NCI-H146 (cell line): ENCODE measurements around the gene BRME1.

Experiments
- DNase-seq: peaks from one replicate; lab custom pipeline; 2025; lab: John Stamatoyannopoulos, UW

Gene BRME1

DNA sequence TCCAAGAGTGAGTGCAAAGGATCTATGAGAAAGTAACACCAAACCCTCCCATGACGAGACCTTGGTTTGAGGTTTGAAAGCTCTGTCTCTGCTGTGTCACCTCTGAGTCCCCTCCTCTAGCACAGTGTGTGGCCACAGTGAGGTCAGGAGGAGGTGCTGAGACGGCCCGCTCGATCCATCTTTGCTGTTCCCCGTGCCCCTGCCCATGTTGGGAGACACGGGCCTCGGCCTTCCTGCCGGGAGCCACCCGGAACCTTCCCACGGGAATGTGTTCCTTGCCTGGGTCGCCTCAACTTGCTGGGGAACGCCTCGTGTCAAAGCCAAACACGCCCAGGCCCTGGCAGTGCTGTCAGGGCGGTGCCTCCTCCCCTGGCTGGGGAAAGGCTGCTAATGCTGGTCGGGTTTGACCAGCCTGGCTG is 18.9 kb downstream of the BRME1 start:
- DNase-seq: no peak

DNA sequence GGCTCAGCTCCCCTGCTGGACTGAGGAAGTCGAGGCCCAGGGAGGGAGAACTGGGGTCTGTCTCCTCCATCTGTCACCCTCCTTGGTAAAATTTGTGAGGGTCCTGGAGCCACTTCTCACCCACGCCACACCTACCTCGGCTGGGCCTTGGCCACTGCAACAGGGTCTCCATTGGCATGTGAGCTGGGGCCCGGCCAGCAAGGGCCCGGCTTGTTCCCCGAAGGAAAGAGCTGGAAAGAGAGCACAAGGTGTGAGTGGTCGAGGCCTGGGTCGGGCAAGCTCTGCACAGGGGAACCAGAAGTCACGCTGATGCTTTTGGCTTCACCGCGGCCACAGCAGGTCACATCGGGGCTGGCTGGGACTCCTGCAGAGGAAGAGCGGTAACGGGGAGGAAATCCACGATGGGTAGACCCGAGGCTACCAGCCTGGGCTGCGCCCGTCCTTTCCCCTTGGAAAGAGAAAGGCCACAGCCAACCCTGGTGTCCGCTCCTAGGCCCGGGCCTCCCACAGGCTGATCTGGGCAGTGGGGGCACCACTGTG is 20.0 kb downstream of the BRME1 start:
- no peak for DNase-seq

DNA sequence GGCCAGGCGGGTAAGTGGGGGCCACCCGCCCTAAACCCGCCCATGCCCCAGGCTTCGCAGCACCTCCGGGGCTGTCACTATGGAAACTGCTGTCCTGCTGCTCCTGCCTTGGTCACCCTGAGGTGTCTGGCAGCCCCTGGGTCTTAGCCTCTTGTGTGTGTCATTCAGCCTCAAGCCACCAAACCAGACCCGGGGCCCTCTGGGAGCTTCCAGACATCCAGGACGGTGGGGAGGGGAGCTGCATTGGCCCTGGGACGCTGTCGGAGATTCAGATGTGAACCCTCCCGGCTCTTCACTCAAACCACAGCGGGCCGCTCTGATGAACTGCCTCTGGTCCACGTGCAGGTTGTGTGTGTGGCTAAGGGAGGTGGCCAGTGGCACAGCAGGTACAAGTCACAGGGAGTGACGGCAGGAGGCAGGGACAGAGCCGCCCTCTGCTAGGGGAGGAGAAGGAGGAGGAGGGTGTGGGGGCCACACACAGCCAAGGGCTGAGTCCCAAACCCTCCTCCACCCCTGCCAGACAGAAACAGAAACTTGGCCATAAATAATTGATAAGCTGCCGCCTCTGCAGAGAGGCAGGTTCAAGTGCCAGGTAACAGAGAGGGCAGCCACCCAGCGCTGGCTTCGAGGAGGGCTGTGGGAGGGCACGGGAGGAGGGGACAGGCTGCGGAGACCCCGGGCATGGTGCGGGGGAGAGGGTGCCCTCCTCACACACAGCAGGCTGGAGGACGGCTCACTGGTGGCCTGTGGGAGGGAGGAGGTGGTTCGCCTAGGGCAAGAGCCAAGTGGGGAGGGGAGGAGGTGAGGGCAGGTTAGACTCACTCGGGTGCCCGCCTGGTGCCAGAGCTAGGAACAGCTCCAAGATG is 21.0 kb downstream of the BRME1 start:
- peak; percentile 30 for DNase-seq

DNA sequence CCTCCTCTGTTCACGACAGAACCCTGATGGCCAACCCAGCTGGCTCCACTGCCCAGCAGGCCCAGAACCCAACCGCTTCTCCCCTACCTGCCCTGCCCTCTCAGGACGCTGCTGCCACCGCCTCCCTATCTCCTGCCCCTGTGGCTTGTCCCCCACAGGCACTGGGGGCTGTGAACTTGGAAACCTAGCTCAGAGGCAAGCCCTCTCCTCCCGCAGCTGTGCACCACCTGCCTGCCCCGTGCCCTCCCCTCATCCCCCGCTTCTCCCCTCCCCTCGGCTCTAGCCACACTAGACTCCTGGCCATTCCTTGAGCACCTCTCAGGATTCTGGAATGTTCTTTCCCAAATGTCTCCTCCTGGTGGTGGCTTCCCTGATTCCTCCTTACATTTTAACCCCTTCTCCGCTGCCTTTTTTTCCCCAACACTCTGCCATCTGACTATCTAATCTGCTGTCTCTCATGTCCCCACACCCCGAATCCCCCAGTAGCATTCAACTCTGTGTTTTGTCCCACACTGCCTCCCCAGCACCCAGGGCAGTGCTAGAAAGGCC is 22.3 kb downstream of the BRME1 start:
- DNase-seq: no peak

DNA sequence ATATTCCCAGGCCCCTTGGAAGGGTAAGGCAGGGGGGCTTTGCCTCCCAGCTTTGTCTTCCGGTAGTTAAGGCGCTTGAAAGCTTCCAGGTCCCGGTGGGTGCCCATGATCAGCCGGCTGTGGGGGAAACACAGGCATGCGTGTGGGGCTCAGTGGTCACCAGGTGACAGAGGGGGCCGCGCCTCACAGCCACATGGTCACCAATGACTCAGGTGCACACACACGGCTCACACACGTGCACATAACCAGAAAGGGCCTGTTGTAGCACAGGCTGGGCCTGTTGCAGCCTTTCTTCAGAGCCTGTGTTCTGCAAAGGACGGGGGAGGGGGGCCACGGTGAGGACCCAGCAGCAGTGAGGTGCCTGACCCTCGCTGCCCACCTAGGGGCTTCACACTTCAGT is 23.1 kb downstream of the BRME1 start:
- DNase-seq: no peak

DNA sequence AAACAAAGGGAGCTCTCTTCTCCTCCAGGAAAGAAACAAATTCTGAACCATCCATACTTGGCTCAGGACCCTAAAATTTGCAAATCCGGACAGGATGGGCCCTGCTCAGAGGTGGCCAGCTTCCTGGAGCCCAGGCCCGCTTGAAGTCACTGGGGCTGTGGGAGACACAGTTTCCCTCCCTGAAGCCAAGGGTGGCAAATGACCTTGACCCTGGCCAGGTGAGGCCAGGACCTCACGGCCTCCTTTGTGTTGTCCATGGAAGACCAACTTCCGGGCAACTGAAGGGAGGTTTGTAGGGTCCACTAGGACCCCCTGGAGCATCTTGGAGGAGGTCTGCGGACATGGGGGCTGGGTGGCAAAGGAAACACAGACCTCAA is 23.5 kb downstream of the BRME1 start:
- no peak for DNase-seq

DNA sequence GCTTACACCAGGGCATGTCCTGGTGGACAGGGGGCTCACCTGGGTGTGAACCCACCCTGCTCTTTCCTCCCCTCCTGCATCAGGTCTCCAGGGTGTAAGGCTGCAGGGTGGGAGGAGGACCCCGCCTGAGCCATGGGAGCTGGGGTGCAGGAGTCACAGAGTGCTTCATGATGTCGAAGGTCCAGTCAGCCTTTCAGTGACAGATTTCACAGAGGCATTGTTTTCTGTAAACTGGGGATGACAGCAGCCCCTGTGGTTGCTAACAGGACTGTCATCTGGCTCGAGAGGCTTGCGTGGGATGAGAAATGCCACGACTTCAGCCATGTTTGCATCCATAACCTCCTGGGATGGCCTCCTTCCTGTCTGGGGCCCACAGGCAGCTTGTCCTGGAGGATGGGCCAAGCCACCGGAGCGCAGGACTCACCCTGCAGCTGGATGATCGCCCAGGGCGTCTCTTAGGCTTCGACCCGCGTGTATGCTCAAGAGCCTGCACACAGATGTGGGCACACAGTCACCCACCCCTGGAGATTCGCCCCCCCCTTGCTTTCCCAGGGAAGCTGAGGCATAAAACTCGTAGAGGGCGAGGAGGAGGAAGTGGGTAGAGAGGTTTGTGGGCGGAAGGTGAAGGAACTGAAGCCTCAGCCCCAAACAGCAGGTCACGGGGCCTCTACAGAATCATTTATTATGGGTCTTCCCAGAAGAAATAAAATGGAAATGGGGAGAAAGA is 24.1 kb downstream of the BRME1 start:
- DNase-seq: no peak

DNA sequence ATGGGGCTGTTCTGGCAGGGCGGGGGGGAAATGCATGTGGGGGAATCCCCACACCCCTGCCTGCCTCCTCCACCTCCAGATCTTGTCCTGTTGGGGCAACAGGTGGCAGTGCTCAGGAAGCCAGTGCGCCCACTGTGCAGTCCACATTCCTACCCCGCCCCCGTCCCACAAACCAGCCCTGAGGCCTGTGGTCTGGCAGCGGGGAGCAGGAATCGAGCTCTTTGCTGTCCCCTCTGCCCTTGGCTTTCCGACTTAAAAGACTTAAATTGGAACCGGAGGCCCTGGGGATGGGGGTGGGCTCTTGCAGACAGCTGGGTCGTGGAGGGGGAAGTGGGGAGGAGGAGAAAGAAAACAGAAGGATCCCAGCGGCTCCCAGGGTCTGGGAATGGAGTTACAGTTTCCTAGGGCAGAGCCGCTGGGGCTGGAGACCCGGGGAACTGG is 24.6 kb downstream of the BRME1 start:
- DNase-seq: no peak

DNA sequence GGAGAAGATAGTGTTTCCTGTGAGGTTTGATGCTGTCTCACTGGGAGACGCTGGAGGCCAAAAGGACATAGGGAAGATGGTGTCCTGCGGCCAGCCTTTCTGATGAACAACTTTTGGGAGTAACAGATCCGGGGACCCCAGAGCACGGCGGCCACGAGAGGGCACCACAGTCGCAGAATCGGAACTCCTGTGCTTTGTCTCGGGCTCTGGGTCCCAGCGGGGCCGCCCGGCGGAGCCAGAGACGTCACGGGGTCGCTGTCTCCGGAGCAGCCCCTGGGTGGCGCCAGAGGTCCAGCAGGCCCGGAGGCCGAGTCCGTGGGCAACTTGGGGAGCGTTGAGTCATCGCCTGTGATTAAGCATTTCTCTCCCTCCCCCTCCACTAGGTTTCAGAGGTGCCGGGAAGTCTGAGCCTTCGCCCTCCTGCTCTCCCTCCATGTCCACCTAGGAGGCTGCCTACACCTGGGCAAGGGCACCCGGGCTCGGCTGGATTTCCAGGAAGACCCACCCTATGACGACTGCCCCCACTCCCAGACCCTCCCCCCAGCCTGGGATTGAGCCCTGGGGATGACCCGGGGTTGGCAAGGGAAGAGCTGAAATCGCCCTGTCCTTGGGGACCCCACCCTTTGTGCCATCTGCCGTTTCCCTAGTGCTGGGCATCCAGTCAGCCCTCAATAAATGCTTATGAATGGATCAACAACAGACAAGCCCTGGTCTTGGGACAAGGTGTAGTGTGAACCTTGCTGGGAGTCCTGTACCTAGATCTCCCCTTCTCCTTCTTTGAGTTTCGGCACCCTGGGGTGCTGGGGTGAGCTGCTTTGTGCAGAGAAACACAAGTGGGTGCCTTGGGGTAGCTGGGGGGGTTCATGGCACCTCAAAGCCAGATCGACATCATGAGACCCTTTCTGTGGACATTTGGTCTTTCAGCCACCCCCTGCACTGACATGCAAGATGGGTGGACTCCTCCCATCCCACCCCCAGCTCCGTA is 25.6 kb downstream of the BRME1 start:
- peak; percentile 92 for DNase-seq

DNA sequence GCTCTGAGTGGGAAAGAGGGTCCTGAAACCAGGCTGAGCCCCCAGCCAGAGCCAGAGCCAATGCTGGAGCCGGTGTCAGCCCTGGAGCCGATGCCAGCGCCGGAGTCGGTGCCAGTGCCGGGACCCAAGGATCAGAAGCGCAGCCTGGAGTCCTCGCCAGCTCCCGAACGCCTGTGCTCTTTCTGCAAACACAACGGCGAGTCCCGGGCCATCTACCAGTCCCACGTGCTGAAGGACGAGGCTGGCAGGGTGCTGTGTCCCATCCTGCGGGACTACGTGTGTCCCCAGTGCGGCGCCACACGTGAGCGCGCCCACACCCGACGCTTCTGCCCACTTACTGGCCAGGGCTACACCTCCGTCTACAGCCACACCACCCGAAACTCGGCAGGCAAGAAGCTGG is 28.6 kb downstream of the BRME1 start:
- DNase-seq: no peak

DNA sequence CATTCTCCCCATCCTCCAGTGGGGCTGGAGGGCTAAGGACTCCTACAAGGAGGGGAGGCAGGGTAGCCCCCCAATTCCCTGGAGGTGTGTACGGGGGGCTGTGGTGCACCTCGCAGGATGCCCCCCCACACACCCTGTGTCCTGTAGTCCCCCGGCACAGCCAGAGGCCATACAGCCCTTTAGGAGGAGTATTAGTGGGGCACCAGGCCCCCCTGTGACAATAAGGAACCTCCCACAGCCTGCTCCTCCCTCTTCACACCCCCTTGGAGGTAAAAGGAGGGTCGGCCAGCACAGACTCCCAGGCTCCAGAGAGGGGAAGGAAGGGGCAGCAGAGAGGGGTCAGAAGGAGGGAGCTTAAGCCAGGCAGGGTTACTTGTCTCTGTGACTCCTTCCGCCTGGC is 29.1 kb downstream of the BRME1 start, which contains the start of gene NANOS3:
Gene NANOS3 (plus strand): TSS at position 301 of the 400 bp plus-strand sequence. CDS start 115 bp downstream, outside the sequence.
- no peak for DNase-seq

DNA sequence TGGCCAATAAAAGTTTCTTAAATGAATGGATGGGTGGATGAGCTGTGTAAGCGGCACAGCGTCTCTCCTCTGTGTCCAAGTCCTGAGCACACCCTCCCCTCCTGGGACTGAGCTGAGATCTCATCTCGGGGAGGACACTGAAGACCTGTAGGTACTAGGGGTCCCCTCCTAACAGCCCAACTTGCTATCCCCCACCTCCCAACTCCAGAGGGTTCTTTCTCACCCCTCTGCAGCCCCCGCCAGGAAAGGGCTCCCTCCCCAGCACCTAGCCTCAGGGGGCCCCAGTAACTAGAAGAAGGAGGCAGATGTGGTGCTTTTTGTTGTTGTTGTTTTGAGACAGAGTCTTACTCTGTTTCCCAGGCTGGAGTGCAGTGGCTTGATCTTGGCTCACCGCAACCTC is 30.1 kb downstream of the BRME1 start:
- no peak for DNase-seq

DNA sequence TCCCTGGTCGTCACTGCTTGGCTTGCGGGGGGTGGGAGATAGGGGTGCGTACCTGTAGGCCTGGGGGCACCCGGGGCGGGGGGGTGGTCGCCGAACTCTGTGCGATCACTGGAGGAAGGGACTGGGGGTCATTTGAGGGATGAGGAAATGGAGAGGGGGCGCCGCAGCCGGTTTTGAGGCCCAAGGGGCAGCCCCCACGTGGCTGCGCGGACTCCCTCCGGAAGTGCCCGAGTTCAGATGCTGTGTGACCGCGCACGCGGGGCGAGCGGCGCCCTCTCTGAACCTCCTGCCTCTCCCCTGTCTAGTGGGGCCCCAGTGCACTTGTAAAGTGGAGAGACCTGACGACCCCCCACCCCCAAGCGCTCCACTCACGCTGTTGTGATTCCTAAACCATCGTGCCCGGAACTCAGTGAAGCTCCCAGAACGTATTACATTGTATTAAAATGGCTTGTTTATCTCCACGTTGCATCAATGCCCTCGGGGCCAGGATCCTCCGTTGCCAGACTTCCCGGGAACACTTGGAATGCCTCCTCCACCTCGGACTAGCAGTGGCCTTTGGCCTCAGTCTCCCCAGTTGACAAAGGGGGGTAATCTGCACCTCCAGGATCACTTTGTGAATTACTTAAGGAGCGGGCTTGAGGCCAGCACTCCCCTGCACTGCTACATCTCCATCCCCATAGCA is 31.9 kb downstream of the BRME1 start:
- no peak for DNase-seq

DNA sequence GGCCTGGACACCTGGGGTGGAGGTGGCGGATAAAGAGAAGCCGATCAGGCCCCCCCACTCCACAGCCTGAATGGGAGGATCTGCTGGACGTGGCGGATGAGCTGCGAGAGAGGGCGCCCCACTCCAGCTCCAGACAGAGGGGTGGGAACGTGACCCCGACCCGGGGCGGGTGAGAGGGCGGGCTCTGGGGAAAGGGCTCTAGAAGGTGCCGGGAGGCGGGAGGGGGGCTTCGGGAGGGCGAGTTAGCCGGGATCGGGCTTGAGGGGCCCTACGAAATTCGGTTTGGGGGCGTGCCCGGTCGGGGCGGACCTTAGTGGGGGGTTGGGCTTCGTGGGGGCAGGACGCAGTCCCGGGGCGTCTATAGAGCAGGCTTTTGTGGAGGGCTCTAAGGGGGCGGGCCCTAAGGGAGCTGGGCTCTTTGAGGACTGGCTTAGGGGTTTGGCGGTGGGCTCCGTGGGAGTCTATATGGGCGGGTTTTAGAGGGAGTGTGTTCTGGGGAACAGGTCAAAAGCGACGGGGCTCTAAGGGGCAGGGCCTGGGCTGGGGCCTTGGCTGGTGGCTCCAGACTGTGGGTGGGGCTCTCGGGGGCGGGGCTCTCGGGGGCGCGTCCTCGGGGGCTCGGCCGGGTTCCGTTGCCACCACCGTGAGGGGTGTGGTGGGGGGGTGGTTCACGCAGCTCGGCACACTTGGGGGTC is 33.1 kb downstream of the BRME1 start:
- no peak for DNase-seq

DNA sequence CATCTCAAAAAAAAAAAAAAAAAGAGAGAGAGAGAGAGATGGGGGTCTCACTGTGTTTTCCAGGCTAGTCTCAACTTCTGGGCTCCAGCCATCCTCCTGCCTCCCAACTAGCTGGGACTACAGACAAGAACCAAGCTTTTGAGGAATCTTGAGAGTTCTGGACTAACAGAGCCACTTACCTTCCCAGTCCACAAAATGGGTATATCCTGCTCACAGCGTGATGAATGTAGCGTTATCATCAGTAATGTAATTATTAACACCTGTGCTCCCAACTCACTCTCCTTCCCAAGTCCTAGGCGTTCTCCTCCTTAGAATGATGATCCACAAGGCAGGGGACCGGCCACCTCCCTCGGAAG is 33.6 kb downstream of the BRME1 start:
- DNase-seq: no peak

DNA sequence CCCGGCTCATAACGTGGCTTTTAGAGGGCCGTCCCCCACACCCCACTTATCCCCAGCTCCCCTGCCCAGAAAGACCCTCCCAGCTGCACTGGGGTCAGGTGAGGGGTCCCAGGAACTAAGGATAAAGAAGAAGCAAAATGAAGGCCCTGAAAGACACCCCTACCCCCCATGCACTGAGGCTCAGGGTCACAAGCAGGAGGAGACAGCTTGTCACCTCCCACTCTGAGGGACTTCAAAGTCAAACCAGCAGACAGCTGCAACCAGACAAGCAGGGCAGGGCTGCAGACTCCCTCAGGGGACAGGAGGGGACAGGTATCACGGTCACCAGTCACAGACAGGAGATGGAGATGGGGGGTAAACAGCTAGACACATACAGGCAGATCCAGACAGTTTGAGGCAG is 35.0 kb downstream of the BRME1 start:
- no peak for DNase-seq

DNA sequence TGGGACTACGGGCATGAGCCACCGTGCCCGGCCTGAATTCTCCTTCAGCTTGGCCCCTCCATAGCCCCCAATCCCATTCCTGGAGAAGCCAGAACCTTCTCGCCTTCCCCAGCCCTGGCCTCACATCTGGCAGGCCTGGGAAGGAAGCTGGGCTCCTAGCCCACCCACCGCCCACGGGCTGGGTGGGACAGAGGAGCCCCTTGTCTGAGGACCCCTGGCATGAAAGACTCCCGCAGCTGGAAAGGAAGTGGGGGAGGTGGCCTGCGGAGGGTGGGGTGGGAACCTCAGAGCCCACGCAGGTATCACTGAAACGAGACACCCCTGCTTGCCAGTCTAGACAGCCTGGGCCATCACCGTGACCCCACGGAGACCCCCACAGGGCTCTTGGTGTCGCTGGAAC is 36.6 kb downstream of the BRME1 start:
- no peak for DNase-seq

DNA sequence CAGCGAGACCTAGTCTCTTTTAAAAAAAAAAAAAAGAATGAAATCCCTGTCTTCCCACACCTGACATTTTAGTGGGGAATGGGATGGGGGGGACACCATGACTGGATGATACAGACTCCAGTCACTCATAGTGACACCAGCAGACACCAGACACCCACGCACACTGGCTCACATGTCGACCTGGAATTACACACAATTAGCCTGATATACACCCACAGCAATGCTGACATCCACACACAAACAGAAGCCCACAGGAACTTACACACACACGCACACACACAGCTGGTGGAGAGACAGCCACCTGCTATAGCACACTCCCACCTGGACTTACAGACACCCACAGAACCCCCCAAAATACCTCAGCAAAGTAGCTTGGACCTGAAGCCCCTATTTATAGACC is 37.3 kb downstream of the BRME1 start:
- no peak for DNase-seq

DNA sequence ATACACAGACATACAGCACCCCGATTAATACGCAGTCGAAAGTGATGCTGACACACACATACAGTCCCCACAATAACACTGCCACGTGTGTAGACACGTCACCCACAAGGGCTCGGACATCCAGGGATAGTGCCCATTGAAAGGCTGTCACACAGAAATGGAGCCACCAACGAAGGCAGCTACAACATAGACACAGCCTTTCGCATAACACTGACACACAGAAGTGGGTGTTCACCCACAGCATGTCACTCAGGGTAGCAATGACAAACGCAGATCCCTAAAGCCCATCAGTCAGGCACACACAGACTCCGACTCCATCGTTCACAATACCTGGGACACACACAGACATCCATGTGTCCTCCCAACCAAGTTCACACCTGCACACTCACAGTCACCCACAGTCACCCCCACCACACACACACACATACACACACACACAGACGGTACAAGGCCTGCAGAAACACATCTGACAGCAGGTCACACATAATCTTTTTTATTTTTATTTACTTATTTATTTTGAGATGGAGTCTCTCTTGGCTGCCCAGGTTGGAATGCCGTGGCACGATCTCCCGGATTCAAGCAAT is 39.4 kb downstream of the BRME1 start:
- no peak for DNase-seq
